ENCODE results near the gene RAB11FIP4.

DNA sequence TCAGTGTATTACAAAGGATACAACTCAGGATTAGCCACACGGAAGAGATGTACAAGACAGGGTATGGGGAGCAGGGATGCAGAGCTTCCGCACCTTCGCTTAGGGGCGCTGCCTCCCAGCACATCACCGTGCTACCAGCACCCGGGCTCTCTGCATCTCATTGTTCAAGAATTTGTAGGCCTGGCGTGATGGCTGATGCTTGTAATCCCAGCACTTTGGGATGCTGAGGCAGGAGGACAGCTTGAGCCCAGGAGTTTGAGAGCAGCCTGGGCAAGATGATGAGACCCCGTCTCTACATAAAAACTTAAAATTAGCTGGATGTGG lies 43.2 kb downstream of the RAB11FIP4 start:
- TF ChIP-seq, protein P1, sequence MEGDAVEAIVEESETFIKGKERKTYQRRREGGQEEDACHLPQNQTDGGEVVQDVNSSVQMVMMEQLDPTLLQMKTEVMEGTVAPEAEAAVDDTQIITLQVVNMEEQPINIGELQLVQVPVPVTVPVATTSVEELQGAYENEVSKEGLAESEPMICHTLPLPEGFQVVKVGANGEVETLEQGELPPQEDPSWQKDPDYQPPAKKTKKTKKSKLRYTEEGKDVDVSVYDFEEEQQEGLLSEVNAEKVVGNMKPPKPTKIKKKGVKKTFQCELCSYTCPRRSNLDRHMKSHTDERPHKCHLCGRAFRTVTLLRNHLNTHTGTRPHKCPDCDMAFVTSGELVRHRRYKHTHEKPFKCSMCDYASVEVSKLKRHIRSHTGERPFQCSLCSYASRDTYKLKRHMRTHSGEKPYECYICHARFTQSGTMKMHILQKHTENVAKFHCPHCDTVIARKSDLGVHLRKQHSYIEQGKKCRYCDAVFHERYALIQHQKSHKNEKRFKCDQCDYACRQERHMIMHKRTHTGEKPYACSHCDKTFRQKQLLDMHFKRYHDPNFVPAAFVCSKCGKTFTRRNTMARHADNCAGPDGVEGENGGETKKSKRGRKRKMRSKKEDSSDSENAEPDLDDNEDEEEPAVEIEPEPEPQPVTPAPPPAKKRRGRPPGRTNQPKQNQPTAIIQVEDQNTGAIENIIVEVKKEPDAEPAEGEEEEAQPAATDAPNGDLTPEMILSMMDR (conservative IDR thresholded peaks at IDR 0.05 in 1 of 2, IDR thresholded peaks at IDR 0.05 in 1 of 2; ENCODE audit: low read depth in 1 of 2, low read length in 2 of 2) = no peak
- TF ChIP-seq EZH2 (IDR thresholded peaks at IDR 0.05; ENCODE audit: low read length, missing control alignments) = no peak
